ENCODE measurements around the gene DMD.

Gene DMD

DNA sequence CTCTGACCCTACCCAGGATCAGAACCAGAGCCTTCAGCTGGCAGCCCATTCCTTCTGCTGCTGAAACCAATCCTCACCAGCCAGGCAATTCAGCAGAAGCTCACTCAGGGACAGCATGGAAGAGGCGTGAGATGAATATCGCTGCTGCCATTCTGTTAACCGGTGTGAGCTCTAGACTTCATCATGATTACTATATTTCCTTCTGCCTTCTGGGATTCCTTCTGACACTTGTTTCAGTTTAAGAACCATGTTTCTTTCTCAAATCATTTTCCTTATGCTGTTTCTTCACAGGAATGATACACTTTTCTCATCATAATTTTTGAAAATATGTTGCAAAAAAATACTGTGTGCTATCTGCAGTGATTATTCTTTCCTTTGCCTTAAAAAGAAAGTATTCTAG lies 1666.2 kb downstream of the DMD start:
- Histone ChIP-seq H3F3A (ENCODE audit: insufficient read depth, low read length) (no peaks in the 10 kb centered on the region), H3K4me3 (ENCODE audit: low read length) (no peak overlapping the region), H3K27ac (ENCODE audit: low read length) (no peak overlapping the region), H3K4me1 (ENCODE audit: low read length) (no peaks in the 10 kb centered on the region), H3K79me2 (ENCODE audit: low read length) (no peaks in the 10 kb centered on the region), H4K20me1 (ENCODE audit: insufficient read depth, low read length) (no peaks in the 10 kb centered on the region), H2AFZ (ENCODE audit: low read length) (no peak overlapping the region), H3K27me3 (replicated peaks; ENCODE audit: insufficient read depth, low read length) (no peaks in the 10 kb centered on the region), H3K9ac (ENCODE audit: low read length) (no peak overlapping the region), H3K9me3 (replicated peaks; ENCODE audit: insufficient read depth, low read length) (no peaks in the 10 kb centered on the region), H3K36me3 (replicated peaks; ENCODE audit: insufficient read depth, low read length) (no peaks in the 10 kb centered on the region), H3K9me2 (replicated peaks; ENCODE audit: insufficient read depth, low read length) (no peaks in the 10 kb centered on the region), H3K4me2 (ENCODE audit: low read depth, low read length) (no peak overlapping the region)
- DNase-seq: no peak
- TF ChIP-seq CTCF (IDR thresholded peaks at IDR 0.05; ENCODE audit: low read length) (no peak), EZH2phosphoT487 (IDR thresholded peaks at IDR 0.05; ENCODE audit: low read length) (no peak), EZH2 (optimal IDR thresholded peaks at IDR 0.05; ENCODE audit: low read depth, low read length) (no peak)

- Histone ChIP-seq H3K79me2 (ENCODE audit: low read length) (no peaks in the 10 kb centered on the region), H3K4me3 (ENCODE audit: low read length) (no peak overlapping the region), H3F3A (ENCODE audit: insufficient read depth, low read length) (no peaks in the 10 kb centered on the region), H3K27ac (ENCODE audit: low read length) (no peak overlapping the region), H3K36me3 (replicated peaks; ENCODE audit: insufficient read depth, low read length) (no peaks in the 10 kb centered on the region), H3K4me1 (ENCODE audit: low read length) (no peaks in the 10 kb centered on the region), H3K9me3 (replicated peaks; ENCODE audit: insufficient read depth, low read length) (no peaks in the 10 kb centered on the region), H3K27me3 (replicated peaks; ENCODE audit: insufficient read depth, low read length) (no peaks in the 10 kb centered on the region), H4K20me1 (ENCODE audit: insufficient read depth, low read length) (no peaks in the 10 kb centered on the region), H3K9ac (ENCODE audit: low read length) (no peak overlapping the region), H3K9me2 (replicated peaks; ENCODE audit: insufficient read depth, low read length) (no peaks in the 10 kb centered on the region), H3K4me2 (ENCODE audit: low read depth, low read length) (no peak overlapping the region), H2AFZ (ENCODE audit: low read length) (no peak overlapping the region)
- DNase-seq: no peak
- TF ChIP-seq CTCF (IDR thresholded peaks at IDR 0.05; ENCODE audit: low read length) (no peak), EZH2 (optimal IDR thresholded peaks at IDR 0.05; ENCODE audit: low read depth, low read length) (no peak), EZH2phosphoT487 (IDR thresholded peaks at IDR 0.05; ENCODE audit: low read length) (no peak)
Measured at GRCh38 chrX:31543634-31544033, 1667.7 kb downstream of the DMD start.

GRCh38 chrX:31542566-31542965 lies 1668.8 kb downstream of the DMD start:
- Histone ChIP-seq H4K20me1 (ENCODE audit: insufficient read depth, low read length) (no peaks in the 10 kb centered on the region), H3K36me3 (replicated peaks; ENCODE audit: insufficient read depth, low read length) (no peaks in the 10 kb centered on the region), H3K9me3 (replicated peaks; ENCODE audit: insufficient read depth, low read length) (no peaks in the 10 kb centered on the region), H3K4me1 (ENCODE audit: low read length) (no peaks in the 10 kb centered on the region), H2AFZ (ENCODE audit: low read length) (no peak overlapping the region), H3K4me2 (ENCODE audit: low read depth, low read length) (no peak overlapping the region), H3K27me3 (replicated peaks; ENCODE audit: insufficient read depth, low read length) (no peaks in the 10 kb centered on the region), H3K79me2 (ENCODE audit: low read length) (no peaks in the 10 kb centered on the region), H3F3A (ENCODE audit: insufficient read depth, low read length) (no peaks in the 10 kb centered on the region), H3K9me2 (replicated peaks; ENCODE audit: insufficient read depth, low read length) (no peaks in the 10 kb centered on the region), H3K27ac (ENCODE audit: low read length) (no peak overlapping the region), H3K9ac (ENCODE audit: low read length) (no peak overlapping the region), H3K4me3 (ENCODE audit: low read length) (no peak overlapping the region)
- TF ChIP-seq EZH2 (optimal IDR thresholded peaks at IDR 0.05; ENCODE audit: low read depth, low read length): no peak
- no peak for TF ChIP-seq EZH2phosphoT487 (IDR thresholded peaks at IDR 0.05; ENCODE audit: low read length)
- no peak for TF ChIP-seq CTCF (IDR thresholded peaks at IDR 0.05; ENCODE audit: low read length)
- DNase-seq: no peak

Data from MM.1S (cell line).